OCI-LY1 (cell line): Measurements from ENCODE around the gene CTSV.
"Not testable (repeated sequence)": the region's sequence is repeated elsewhere in the genome, so short reads cannot be mapped to it uniquely, and the experiment has no call there.

Experiments
- H2AFZ ChIP-seq: fragments of 200-600 bp; sonication (generic), shearing (Covaris generic); 2 replicates; pipeline ENCODE4 v1.6.0; 2014; ENCODE audit warnings: antibody characterized with exemption, mild to moderate bottlenecking, low read length
- H3F3A ChIP-seq: fragments of 200-600 bp; sonication (generic), shearing (Covaris generic); 2 replicates; pipeline ENCODE4 v1.6.0; 2014; ENCODE audit warnings: mild to moderate bottlenecking, antibody characterized with exemption, low read length, moderate library complexity; ENCODE audit not compliant: insufficient read depth
- H3K27ac ChIP-seq: fragments of 200-600 bp; sonication (generic); 2 replicates; pipeline ENCODE4 v1.5.1; 2014; ENCODE audit warnings: low read length, mixed run types, mild to moderate bottlenecking, low read depth; ENCODE audit not compliant: poor library complexity, severe bottlenecking
- H3K27me3 ChIP-seq: fragments of 200-600 bp; sonication (generic); 2 replicates; pipeline ENCODE4 v1.6.0; 2014; ENCODE audit warnings: antibody characterized with exemption, mild to moderate bottlenecking, low read length, moderate library complexity; ENCODE audit not compliant: insufficient read depth
- H3K36me3 ChIP-seq: fragments of 200-600 bp; sonication (generic); 2 replicates; pipeline ENCODE4 v1.6.1; 2014; ENCODE audit warnings: mild to moderate bottlenecking, antibody characterized with exemption, low read length, moderate library complexity, mixed read lengths; ENCODE audit not compliant: insufficient read depth
- H3K4me1 ChIP-seq: fragments of 200-600 bp; sonication (generic); 2 replicates; pipeline ENCODE4 v1.5.1; 2014; ENCODE audit warnings: mild to moderate bottlenecking, low read length, moderate library complexity; ENCODE audit not compliant: insufficient read depth, severe bottlenecking
- H3K4me2 ChIP-seq: fragments of 200-600 bp; sonication (generic), shearing (Covaris generic); 2 replicates; pipeline ENCODE4 v1.6.1; 2014; ENCODE audit warnings: low read length
- H3K4me3 ChIP-seq: fragments of 200-600 bp; sonication (generic); 2 replicates; pipeline ENCODE4 v1.5.1; 2014; ENCODE audit warnings: low read length, low read depth, mild to moderate bottlenecking, mixed read lengths; ENCODE audit not compliant: poor library complexity, severe bottlenecking
- H3K79me2 ChIP-seq: fragments of 200-600 bp; shearing (Covaris generic); 2 replicates; pipeline ENCODE4 v1.6.1; 2016; ENCODE audit warnings: mixed run types, low read length, mixed read lengths; ENCODE audit not compliant: insufficient read depth
- H3K9ac ChIP-seq: fragments of 200-600 bp; sonication (generic), shearing (Covaris generic); 2 replicates; pipeline ENCODE4 v1.6.1; 2014; ENCODE audit warnings: mild to moderate bottlenecking, low read length, mixed read lengths
- H3K9me2 ChIP-seq: fragments of 200-600 bp; sonication (generic), shearing (Covaris generic); 2 replicates; pipeline ENCODE4 v1.6.1; 2014; ENCODE audit warnings: low read depth, mild to moderate bottlenecking, low read length, mixed read lengths
- H3K9me3 ChIP-seq: fragments of 200-600 bp; shearing (Covaris generic); 2 replicates; pipeline ENCODE4 v1.6.1; 2014; ENCODE audit warnings: low read length, mixed read lengths
- H4K20me1 ChIP-seq: fragments of 200-600 bp; sonication (generic), shearing (Covaris generic); 2 replicates; pipeline ENCODE4 v1.6.0; 2016; ENCODE audit warnings: mild to moderate bottlenecking, low read length; ENCODE audit not compliant: insufficient read depth

The CTSV gene

DNA sequence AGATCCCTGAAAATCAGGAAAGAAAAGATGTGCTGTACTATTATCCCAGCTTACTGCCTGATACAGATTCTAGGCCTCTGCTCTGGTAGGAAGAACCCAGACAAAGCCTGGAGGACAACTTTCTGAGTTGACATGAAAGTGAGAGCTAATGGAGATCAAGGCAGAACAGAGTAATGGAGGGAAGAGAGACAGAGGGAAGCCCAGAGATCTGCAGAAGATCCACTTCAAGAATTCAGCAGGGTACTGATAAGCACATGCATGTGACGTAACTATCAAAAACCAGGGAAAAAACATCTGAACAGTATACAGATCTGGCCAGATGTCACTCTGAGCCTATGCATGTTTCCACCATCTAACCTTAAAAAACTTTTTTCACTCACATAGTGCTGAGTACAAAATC is 37.6 kb downstream of the CTSV start:
- not testable (repeated sequence) for H3K36me3 ChIP-seq, H3K4me1 ChIP-seq, H3K27ac ChIP-seq, H3F3A ChIP-seq, H3K9me3 ChIP-seq, H2AFZ ChIP-seq, H3K4me3 ChIP-seq, H3K9me2 ChIP-seq, H3K4me2 ChIP-seq, H3K9ac ChIP-seq, H4K20me1 ChIP-seq, H3K27me3 ChIP-seq
- H3K79me2 ChIP-seq, result peaks cover 66% of the 10 kb centered on the region

DNA sequence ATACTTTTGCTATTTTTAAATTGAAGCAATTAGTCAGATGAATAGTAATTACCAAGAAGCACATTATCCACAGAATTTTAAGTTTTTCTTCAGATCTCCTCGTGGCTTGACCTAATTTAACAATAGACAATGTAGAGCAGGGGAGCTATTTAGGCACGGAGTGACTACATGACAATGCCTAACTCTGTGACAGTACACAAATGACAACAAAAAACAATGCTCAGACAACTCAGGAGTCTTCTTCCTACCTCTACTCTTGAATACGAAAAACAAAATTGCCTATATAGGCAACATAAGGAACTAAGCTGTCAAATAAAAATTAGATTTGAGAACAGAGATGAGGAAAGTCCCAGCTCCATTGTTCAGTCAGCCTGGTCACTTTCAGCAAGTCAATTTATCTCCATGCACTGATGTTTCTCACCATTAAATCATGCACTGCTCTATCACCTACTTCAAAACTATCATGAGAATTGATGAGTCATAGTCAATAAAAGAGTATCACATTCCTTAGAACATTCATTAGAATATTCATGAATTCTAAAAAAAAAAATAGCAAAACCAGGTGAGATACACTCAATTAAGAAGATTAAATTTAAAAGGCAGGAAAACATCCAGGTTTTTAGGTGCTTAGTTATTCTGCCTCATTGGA is 38.7 kb downstream of the CTSV start:
- not testable (repeated sequence) for H3K9ac ChIP-seq, H3K27me3 ChIP-seq, H3K36me3 ChIP-seq, H3K9me2 ChIP-seq, H3K9me3 ChIP-seq, H3K4me2 ChIP-seq, H3F3A ChIP-seq, H3K4me1 ChIP-seq, H3K27ac ChIP-seq, H4K20me1 ChIP-seq, H3K4me3 ChIP-seq, H2AFZ ChIP-seq
- H3K79me2 ChIP-seq, result peaks cover 65% of the 10 kb centered on the region

DNA sequence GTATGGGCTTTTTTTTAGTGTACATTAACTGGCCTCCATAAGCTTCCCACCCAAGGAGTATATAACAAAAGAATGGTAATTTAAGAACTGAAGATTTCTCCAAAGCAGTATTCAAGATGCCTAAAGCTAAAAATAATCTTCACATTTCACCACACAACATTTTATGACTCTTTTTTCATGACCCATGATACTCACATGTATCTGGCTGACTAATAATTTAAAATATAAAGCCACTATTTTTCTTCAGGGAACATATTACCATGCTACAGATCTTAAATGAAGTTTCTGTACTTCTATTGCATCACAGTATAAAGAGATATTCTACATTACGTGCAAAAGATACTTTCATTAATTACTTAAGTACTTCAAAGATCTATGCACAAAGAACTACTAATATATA is 39.2 kb downstream of the CTSV start:
- not testable (repeated sequence) for H3K4me1 ChIP-seq, H3K36me3 ChIP-seq, H3K9me2 ChIP-seq, H3K27ac ChIP-seq, H3K9ac ChIP-seq, H3K9me3 ChIP-seq, H2AFZ ChIP-seq, H3F3A ChIP-seq, H3K4me3 ChIP-seq, H4K20me1 ChIP-seq, H3K27me3 ChIP-seq, H3K4me2 ChIP-seq
- H3K79me2 ChIP-seq, result peaks cover 63% of the 10 kb centered on the region

DNA sequence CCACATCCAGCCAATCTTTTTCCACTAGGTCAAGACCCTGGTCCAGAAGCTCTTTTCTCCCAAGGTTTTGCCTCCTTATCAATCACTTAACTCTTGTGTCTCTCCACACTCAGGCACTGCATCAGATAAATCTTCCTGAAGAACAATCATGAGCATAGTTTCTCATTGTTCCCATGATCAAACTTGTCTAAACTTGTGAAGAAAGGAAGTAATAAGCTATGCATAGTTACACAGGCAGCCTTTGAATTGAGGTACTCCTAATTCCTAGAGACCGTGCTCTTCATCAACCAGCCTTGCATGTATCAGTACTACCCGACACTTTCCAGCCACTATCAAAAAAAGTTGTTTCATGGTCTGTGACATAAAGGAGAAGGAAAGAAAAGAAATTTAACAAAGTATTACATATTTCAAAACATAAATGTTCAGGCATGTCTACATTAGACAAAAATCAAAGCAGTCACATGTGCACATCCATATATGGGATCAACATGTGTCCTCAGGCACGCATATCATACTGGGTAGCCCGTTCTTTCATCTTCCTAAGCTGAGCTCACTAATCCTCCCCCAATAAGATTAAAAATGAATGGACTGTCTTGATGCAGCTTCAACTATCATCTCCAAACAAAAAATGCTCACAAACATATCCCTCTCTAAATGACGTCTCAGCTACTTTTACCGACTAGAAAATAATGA is 41.8 kb downstream of the CTSV start:
- H3K79me2 ChIP-seq, result peaks cover 45% of the 10 kb centered on the region
- H3K4me3 ChIP-seq, H4K20me1 ChIP-seq, H3K9ac ChIP-seq, H3K27ac ChIP-seq, H3K4me2 ChIP-seq, H2AFZ ChIP-seq, H3K27me3 ChIP-seq, H3F3A ChIP-seq, H3K4me1 ChIP-seq, H3K36me3 ChIP-seq, H3K9me3 ChIP-seq, H3K9me2 ChIP-seq: not testable (repeated sequence)

DNA sequence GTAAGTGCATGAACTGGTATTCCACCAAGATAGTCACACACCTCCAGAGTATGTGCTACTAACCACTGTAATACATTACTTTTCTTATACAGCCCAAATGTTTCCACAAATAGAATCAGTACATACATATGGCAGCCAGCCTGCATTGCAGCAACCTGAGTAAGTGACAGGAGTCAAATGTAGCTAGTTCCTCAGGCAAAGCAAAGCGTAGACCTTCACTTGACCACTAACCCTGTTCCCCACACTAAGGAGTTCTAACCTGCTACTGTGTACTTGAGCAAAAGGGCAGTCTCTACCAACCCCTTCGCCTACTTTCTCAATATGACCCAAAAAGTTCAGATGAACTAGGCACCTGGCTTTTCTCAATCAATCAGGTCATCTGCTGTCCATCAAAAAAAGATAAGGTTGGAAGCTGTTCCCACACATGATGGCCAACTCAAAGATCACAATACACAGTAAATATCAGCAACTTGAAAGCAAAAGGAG is 44.4 kb downstream of the CTSV start:
- H3K9me3 ChIP-seq, H2AFZ ChIP-seq, H3K4me1 ChIP-seq, H3K36me3 ChIP-seq, H3K9me2 ChIP-seq, H3K27me3 ChIP-seq, H3K9ac ChIP-seq, H3K27ac ChIP-seq, H3K4me3 ChIP-seq, H3F3A ChIP-seq, H3K4me2 ChIP-seq, H4K20me1 ChIP-seq: not testable (repeated sequence)
- H3K79me2 ChIP-seq, result peaks cover 43% of the 10 kb centered on the region

DNA sequence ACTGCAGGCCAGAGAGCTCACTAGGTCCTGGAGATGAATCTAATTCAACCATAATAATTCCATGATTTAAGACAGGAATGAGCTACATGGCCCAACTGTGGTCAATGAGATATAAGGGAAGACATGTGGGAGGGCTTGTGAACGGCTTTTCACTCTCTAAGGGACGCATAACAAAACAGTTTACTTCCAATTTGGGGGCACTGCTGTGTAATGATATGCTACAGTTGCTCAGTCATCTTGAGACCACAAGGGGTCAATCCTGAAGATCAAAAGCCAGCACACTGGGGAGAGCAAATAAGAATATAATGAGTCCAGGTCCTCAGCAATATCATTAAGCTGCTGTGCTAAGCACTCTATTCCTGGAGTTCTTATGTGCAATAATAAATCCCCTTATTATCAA is 46.6 kb downstream of the CTSV start:
- peaks cover 38% of the 10 kb centered on the region for H3K79me2 ChIP-seq
- H3K36me3 ChIP-seq, H3K9me3 ChIP-seq, H3K4me1 ChIP-seq, H4K20me1 ChIP-seq, H3F3A ChIP-seq, H3K27me3 ChIP-seq, H3K9ac ChIP-seq, H3K4me2 ChIP-seq, H2AFZ ChIP-seq, H3K27ac ChIP-seq, H3K9me2 ChIP-seq, H3K4me3 ChIP-seq: not testable (repeated sequence)

DNA sequence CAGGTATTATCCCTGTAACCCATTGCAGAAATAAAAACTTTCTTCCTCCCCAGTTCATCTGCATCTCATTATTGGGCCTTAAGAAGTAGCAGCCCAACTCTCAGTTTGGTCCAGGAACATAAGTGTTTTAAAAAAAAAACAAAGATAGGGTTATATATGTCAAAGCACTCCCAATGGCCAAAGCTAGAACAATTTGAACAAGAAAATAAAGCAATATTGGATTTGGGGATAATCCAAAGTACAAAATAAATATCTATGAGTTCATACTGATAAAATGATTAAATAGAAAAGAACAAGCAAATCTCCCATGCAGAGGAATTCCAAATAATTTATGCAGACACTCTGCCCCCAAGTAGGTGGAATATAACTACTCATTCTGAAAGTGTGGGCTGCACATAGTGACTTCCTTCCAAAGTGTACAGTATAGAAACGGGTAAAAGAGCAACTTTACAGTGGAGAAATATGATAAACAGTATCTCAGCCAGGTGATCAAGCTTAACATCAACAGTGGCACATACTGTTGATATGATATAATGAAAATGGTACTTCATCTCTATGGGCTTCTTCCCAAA is 49.1 kb downstream of the CTSV start:
- not testable (repeated sequence) for H3K36me3 ChIP-seq, H3K27ac ChIP-seq, H3F3A ChIP-seq, H2AFZ ChIP-seq, H4K20me1 ChIP-seq, H3K9me2 ChIP-seq, H3K27me3 ChIP-seq, H3K4me2 ChIP-seq, H3K4me1 ChIP-seq, H3K9ac ChIP-seq, H3K4me3 ChIP-seq, H3K9me3 ChIP-seq
- peaks cover 32% of the 10 kb centered on the region for H3K79me2 ChIP-seq
